HUDEP-2 (cell line): ENCODE measurements around the gene ESR2.
"Not testable (repeated sequence)": the region's sequence is repeated elsewhere in the genome, so short reads cannot be mapped to it uniquely, and the experiment has no call there.

Experiments
- DNase-seq, 76 experiments: peaks; one replicate each; lab custom pipeline; 2025; ENCODE audit not compliant: unreplicated experiment in 76 of 76; lab: John Stamatoyannopoulos, UW

ESR2 gene

DNA sequence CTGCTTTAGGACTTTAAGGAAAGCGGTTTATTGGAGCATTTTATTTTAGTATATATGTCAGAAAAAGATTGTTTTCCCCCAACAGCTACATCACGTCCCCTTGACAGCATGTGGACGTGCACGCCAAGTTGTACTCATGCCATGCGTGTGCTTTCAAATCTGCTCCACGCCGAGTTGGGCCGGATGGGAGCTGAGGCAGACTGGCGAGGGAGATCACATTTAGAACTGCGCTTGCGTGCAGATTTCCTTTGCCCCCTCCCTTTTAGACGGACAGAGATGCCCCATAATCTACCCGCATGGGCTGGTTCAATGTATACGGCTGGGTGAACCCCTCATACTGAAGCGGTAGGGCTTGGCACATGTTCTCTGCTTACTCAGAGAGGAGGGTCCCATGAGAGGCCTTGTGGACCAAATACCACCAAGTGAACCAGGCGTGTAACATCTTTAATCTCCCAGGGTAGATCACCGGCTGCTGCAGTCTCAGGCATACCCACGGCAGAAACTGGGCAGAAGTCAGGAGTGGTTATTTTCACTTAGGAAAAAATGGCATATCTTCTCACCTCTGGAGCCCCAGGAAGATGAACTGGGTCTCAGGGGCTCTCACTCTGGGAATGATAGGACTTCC, 92.1 kb downstream of the ESR2 start:
- no peak for DNase-seq

DNA sequence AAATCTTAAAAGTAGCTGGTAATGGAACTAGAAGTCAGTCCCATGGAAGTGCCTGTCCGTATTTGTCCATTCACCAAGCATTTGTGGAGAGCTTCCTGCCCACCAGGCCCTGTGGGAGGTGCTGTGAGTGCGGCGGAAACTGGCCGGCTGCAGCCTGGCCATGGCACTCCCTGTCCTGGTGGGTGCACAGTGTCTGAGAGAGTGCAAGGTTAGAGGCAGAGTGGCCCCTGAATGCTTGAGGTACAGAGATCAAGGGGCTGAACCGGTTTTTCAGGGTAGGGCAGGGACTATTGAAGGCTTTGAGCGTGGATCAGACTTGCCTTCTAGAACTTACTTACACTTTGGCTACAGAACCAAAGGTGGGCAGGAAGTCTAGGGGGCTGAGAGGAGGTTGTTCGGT, 92.9 kb downstream of the ESR2 start:
- no peak for DNase-seq

DNA sequence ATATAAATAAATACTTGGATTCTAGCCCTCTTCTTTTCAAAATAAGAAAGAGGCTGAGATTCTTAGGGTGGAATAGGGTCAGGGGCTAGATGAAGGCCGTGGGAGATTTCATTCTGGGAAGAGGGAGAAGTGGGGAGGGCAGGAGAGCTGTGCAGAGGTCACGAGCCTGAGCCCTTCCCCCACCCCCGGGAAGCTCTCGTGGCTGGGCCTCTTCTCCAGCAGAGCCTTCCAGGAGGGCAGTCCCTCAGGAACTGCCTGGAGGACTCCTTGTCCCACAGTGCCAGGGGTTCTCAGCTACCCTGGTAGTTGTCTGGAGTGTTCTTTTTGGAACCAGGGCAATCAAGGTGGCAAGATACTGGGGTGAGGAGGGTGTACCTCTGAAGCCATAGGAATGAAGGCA, 94.0 kb downstream of the ESR2 start:
- no peak for DNase-seq

DNA sequence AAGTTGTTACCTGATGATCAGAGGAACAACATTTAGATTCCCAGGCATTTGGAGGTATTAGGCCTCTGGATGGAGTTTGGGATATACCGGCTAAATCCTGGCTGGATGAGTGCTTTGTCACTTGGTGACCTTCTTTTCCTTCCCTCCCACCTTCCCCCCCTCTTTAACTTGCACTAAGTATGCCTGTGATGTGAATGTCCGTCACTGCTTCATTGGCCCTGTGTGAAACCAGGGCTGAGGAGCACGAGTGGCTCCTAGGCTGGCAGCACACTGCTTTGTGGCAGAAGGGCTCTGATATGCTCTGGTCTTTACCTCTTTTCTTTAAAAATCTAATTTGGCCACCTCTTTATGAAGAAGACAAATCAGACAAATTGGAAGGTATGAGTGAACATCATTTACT, 95.7 kb downstream of the ESR2 start:
- DNase-seq = no peak

DNA sequence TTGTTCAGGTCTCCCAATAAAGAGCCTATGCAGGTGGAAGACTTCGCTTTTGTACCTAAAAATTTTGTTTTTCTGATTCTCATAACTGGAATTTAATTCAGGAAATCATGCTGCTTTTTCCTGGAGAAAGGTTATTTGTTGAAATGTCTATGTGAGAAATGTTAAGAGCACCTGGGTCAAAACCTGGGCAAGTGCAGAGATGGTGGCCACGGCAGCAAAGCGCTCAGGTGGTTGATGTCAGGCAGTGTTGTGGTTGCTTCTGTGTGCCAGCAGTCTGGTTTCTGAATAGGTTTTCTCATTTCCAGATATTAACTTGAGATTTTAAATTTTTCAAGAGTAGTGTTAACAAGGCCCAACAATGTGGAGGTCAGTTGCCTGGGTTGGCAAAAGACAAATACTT, 96.2 kb downstream of the ESR2 start:
- no peak for DNase-seq

DNA sequence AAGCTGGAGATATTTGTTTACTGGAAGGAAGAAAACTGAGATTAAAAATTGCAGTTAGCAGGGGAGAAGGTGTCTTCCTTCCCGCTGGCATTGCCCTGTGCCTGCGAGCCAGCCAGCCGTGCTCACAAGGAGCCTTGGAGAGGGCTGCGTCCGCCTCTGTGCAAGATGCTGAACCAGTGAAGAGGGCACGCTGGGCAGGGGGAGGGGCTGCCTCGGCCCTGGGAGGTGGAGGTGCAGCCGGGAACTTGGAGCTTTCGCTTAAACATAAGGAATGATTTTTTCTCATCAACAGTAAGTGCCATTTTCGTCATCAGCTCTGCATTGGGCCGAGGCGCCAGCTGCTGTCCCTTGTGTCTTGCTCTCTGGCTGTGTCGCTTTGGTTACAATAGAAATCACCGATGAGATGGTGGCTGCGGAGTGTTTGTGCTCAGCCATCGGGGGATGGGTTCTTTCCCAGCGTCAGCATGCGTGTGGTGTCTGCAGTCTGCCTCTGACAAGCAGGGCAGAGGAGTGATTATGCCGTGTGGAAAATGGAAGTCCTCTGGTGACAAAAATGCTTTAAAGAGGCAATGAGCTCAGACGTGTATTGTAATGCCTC, 97.3 kb downstream of the ESR2 start:
- DNase-seq = no peak

DNA sequence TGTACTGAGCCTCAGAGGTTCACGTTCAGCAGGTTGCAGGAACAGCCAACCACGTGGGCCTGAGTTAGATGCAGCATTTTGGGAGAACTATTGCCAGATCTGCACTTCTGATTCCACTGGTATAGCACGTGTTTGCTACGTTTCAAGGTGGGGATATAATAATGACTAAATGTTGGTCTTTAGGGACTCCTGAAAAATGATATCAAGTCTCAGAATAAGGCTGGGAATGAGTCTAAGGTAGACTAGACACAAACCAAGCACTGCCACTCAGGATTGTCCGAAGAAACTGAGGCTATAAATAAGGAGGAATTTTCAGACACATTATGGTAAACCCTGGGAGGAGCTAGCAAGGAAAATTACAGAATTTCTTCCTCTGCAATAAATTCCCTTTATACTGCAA, 98.1 kb downstream of the ESR2 start:
- no peak for DNase-seq

DNA sequence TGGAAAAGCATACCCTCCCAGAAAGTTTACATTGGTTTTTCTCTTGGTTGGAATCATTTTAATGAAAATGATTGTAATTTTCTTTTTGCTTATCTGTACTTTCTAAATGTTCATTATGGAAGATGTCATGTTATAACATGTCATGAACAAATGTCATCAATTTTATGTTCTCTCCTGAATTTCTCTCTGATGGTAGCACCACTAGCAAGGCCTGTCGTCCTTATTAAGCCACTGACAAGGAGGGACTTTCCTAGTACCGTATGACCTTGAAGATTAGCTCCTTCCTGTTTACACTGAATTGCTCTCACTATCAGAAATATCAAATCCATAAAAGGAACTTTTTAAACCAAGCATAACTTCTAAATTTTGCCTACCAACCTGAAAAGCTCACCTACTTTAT, 99.0 kb downstream of the ESR2 start:
- no peak for DNase-seq

DNA sequence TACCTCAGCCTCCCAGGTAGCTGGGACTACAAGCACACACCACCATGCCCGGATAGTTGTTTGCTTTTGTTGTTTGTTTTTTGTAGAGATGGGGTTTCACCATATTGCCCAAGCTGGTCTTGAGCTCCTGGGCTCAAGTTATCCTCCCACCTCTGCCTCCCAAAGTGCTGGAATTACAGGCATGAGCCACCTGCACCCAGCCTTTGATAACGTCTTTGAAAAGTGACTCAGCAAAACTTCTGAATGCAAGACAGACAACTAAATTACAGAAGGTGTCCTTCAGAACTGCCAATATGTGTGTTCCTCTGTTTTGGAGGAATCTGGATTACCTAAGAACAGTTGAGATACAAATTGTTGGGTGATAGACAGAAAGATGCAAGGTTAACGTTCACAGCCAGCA, 99.8 kb downstream of the ESR2 start:
- no peak for DNase-seq

DNA sequence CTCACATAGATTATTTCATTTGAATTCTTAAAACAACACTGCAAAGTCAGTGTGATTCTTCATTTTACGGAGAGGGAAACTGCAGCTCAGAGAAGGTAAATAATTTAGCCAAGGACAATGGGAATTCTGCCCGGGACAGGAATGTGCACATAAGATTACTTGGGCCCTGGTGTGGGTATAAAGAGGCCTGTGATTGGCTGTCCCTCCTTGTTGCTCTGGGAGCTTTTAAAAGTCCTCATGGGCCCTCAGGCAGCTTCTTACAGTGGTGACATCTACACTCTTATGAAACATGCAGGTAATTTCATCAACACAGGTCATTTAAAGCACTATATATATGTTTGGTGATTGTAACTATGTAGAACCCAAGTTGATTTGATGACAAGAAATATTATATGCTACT, 100.3 kb downstream of the ESR2 start:
- no peak for DNase-seq

DNA sequence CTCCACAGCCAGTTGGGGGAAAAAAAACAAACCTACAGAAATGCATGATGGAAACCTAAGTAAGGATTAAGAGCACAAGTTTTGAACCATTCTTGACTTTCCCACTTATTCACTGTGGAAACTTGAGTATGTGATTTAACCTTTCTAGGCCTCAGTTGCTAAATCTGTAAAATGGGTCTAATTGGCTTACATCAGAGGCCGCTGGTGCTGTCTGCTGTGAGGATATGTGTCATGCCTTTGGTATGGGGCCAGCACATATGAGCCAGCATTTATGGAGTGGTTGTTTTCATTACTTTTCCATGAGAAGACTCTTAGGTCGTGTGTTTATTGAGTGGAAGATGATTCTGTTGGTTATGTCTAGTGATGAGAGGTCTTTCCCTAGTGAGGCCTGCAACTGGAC, 102.4 kb downstream of the ESR2 start:
- DNase-seq = no peak

DNA sequence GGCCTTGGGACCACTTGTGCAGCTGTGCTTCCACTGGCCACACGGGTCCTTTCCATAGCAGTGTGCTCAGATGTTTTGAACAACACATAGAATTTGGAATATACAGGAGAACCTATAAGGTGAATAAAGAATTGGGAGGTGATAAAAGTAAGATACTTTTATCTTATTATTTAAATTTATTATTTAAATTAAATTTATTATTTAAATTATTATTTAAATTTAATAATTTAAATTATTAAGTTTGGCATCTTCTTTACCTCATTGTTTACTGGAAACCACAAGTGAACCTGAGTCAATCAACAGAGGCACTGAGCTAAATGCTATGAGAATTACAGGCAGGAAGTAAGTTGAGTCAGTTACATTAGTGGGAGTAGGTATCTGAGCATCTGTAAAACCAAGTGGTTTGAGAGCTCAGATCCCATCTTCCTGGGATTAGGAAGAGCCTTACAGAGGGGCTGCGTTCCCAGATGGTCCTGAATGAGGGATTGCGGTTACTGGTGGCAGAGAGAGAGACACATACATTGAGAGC, 103.1 kb downstream of the ESR2 start:
- no peak for DNase-seq

DNA sequence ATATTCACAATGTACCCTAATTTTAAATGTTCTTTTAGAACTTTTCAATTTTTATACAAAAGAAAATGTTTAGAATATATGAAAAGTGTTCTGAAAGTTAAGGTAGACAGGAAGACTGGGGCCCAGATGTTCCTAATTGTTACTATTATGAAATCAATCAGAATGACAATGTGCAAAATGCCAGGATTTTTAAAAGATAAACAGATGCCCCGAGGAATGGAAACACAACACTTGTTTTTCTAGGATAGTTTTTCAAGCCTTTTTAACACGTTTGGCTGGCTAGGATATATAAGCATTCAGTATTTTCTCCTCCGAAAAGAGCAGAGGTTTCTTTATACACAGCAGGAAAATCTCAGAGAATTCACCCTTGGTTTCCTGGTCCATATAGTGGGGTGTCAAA, 106.8 kb downstream of the ESR2 start:
- no peak for DNase-seq

DNA sequence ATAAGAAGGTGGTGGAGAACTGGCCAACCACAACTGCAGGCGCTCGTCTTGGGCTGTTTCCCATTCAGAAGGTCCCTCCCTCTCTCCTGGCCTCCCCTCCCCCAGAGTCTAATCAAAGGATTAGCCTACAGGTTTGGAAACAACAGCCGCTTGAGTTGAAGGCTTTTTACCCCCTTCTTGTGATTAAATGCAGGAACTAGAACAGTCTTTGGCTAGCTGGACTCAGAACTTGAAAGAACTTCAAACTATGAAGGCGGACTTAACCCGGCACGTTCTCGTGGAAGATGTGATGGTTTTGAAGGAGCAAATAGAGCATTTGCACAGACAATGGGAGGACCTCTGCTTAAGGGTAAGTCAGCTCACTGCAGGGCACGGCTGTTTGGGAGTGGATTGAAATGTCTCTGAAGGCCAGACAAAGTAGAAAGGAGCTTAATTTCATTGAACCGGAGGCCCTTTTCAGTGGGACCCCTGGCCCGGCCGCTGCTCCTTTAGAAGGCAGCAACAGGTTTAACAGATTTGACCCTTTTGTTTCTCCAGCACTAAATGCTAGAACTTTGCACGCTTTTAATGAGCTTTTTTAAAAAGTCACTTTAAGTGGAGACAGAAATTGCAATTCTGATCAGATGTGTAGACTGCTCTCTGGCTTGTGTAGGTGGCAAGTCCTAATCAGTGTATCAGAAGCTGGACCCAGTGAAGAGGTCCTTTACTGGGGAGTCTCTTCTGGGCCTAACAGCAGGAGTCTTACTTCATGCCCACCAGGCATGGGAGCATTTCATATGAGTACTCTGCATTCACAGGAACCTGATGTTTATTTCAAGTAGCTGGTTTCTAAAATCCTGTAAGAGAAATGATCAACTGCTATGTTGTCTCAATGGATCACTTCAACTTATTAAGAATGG, 107.7 kb downstream of the ESR2 start:
- no peak for DNase-seq

DNA sequence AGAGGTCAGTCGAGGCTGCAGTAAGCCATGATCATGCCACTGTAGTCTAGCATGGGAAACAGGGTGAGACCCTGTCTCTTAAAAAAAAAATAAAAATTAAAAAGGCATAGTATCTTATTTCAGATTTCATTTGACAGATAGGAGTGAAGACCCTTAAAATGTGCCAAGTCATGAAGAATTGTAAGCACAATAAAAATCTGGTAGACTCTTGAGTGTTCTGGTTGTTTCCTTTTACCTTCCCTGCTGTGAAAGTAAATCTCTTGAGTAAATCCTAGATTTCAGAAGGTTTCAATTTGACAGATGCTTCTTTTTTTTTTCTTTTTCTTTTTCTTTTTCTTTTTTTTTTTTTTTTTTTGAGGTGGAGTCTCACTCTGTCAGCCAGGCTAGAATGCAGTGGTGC, 109.0 kb downstream of the ESR2 start:
- no peak for DNase-seq

DNA sequence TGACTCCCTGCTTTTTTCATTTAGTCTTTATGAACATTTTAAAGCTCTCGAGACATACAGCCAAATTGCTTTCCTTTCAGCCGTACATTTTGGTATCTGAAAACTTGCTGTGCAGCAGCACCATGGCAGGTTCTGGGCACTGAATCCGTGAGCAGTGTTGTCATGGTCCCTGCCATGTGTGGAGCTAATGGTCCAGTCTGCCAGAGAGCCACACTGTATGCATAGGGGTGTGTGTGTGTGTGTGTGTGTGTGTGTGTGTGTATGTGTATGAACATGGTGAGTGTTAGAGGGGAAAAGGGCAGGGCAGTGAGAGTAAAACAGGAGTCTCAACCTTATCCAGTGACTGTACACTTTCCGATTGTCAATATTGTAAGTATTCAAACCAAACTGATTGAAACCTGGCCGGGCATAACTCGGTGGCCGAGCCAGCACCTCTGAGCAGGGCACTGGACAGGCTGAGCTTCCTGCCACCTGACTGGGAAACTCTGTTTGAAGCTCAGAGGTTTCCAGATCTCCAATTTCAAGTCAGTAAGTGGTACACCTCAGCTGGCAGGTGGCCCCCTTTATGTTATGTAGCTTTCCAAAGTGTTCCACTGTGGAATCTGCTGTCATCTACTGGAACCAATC, 110.0 kb downstream of the ESR2 start:
- no peak for DNase-seq

DNA sequence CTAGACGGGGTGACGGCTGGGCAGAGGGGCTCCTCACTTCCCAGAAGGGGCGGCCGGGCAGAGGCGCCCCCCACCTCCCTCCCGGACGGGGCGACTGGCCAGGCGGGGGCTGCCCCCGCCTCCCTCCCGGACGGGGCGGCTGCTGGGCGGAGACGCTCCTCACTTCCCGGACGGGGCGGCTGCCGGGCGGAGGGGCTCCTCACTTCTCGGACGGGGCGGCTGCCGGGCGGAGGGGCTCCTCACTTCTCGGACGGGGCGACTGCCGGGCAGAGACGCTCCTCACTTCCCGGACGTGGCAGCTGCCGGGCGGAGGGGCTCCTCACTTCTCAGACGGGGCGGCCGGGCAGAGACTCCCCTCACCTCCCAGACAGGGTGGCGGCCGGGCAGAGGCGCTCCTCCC, 111.3 kb downstream of the ESR2 start:
- not testable (repeated sequence) for DNase-seq

DNA sequence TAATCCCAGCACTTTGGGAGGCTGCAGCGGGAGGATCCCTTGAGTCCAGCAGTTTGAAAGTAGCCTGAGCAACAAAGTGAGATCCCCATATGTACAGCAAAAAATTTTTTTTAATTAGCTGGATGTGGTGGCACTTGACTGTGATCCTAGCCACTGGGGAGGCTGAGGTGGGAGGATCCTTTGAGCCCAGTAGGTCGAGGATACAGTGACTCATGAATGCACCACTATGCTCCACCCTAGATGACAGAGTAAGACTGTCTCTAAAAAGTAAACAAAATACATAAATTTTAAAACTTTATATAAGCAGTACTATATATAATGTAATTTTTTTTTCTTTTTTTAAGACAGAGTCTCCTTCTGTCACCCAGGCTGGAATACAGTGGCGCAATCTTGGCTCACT, 115.4 kb downstream of the ESR2 start:
- DNase-seq = no peak

DNA sequence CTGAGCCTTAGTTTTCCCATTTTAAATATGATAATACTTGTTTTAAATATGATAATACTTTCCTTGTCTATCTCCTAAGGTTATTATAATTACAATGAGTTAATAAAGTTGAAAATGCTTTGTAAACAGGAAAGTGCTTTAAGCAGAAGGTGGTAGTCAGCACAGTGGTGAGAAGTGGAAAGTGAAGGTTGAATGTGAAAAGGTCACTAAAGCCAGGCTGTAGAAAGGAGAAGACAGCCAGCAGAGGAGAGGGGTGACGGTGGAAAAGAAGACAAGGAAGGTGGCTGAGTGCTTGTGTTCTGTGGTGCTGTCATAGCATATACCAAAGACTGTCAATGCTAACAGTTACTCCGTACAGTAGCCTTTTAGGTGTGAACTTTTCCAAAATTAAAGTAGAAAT, 117.8 kb downstream of the ESR2 start:
- no peak for DNase-seq

DNA sequence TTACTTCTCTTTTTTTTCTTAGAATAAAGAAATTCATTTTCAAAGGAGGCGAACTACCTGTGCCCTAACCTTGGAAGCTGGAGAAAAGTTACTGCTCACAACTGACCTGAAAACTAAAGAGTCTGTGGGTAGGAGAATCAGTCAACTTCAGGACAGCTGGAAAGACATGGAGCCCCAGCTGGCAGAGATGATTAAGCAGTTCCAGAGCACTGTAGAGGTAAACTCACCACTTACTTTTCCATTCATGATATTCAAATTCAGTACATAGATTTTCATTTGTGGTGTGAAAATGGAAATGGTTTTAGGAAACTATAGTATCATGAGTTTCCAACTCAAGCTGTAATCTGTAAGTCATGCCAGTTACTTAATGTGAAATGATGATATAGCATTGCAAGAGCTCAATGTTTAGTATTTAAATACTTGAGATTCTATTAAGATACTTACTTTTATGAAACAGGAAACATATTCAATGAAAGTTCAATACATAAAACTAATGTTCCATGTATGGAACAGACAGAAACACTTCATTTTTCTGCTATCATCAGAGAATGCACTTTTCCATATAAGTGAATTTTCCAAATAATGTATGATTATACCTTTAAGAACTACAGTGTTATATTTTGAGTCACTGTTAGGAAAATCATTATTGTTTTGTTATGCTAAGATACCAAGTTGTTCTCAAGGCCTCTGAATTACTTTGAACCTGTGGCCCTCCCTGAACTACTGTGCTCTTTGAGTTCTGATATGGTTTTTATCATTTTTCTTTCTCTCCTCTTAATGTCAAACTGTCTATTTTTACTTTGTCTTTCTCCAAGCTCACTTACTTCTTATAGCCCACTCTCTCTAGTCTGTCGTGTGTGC, 119.0 kb downstream of the ESR2 start:
- DNase-seq = peak in 1 of 76 experiments; percentile 5
